GM19023 (cell line): ENCODE measurements around the gene RASAL2.

Experiments
- ATAC-seq: cut with Tn5 transposase; IDR thresholded peaks from one replicate; pipeline ENCODE4 v1.9.1; 2021; ENCODE audit warnings: mild to moderate bottlenecking, moderate library complexity; ENCODE audit not compliant: unreplicated experiment

The RASAL2 gene

GRCh38 chr1:178093951-178094738 is at the start of gene RASAL2:
TSS of gene RASAL2 (plus strand) at chr1:178094104. CDS start at chr1:178094493, 389 bp downstream.
- ATAC-seq, result peak; percentile 46

GRCh38 chr1:178046591-178047270 is 47.2 kb upstream of the RASAL2 start:
- ATAC-seq, result no peak

GRCh38 chr1:178047403-178048093 is 46.4 kb upstream of the RASAL2 start:
- no peak for ATAC-seq

- ATAC-seq, result no peak
Measured at GRCh38 chr1:178048426-178048825, 45.5 kb upstream of the RASAL2 start.

GRCh38 chr1:178048883-178049282 is 45.0 kb upstream of the RASAL2 start:
- ATAC-seq, result no peak

- ATAC-seq, result no peak
Measured at GRCh38 chr1:178050084-178050483, 43.8 kb upstream of the RASAL2 start.

- no peak for ATAC-seq
Measured at GRCh38 chr1:178051071-178051470, 42.8 kb upstream of the RASAL2 start.

- ATAC-seq, result no peak
Measured at GRCh38 chr1:178052650-178053461, 41.0 kb upstream of the RASAL2 start.

- no peak for ATAC-seq
Measured at GRCh38 chr1:178055093-178055492, 38.8 kb upstream of the RASAL2 start.

- ATAC-seq, result peak; percentile 93
Measured at GRCh38 chr1:178055779-178056471, 38.0 kb upstream of the RASAL2 start.

- ATAC-seq, result no peak
Measured at GRCh38 chr1:178057141-178057765, 36.7 kb upstream of the RASAL2 start.

- no peak for ATAC-seq
Measured at GRCh38 chr1:178057912-178058534, 35.9 kb upstream of the RASAL2 start.

GRCh38 chr1:178060789-178061556 is 32.9 kb upstream of the RASAL2 start:
- no peak for ATAC-seq

GRCh38 chr1:178061620-178062019 is 32.3 kb upstream of the RASAL2 start:
- no peak for ATAC-seq

- no peak for ATAC-seq
Measured at GRCh38 chr1:178064191-178064821, 29.6 kb upstream of the RASAL2 start.

- ATAC-seq, result no peak
Measured at GRCh38 chr1:178065250-178065649, 28.7 kb upstream of the RASAL2 start.

GRCh38 chr1:178066296-178066907 is 27.5 kb upstream of the RASAL2 start:
- peak; percentile 7 for ATAC-seq
